H1 (cell line): ENCODE results near the gene NR2C2. TPM values are rescaled to one million over a fixed set of nuclear protein-coding genes. Genes with fewer than 3 reads are reported as not detected.

Experiments
- CTBP2 ChIP-seq: IDR thresholded peaks from 2 replicates; pipeline ENCODE4 v1.7.0; 2011; ENCODE audit warnings: borderline replicate concordance, mild to moderate bottlenecking, moderate library complexity, mixed read lengths, low read length; ENCODE audit not compliant: insufficient read depth, insufficient read length
- GTF2F1 ChIP-seq: IDR thresholded peaks from 2 replicates; pipeline ENCODE4 v1.6.1; 2012; ENCODE audit warnings: low read depth, low read length, improper control_type of control experiment, borderline replicate concordance
- POU5F1 ChIP-seq: IDR thresholded peaks from 2 replicates; pipeline ENCODE4 v1.6.1; 2011; ENCODE audit warnings: low read depth, mild to moderate bottlenecking, low read length, moderate library complexity
- RXRA ChIP-seq: IDR thresholded peaks from 2 replicates; pipeline ENCODE4 v1.6.1; 2011; ENCODE audit warnings: low read depth, mild to moderate bottlenecking, low read length, moderate library complexity; ENCODE audit not compliant: insufficient read depth
- SP1 ChIP-seq: IDR thresholded peaks from 2 replicates; pipeline ENCODE4 v1.6.1; 2011; ENCODE audit warnings: low read depth, low read length
- SRF ChIP-seq: IDR thresholded peaks from 2 replicates; pipeline ENCODE4 v1.6.1; 2011; ENCODE audit warnings: mild to moderate bottlenecking, low read depth, low read length, moderate library complexity
- TAF1 ChIP-seq: IDR thresholded peaks from 2 replicates; pipeline ENCODE4 v1.6.1; 2011; ENCODE audit warnings: mild to moderate bottlenecking, low read depth, low read length
- polyA plus RNA-seq, 7 experiments: library from polyadenylated mRNA; depleted of rRNA in 3 of 7; stranded (reverse) in 5 of 7; unstranded in 2 of 7; fragments of >200 nt in 5 of 7; fragments of 200-250 nt in 2 of 7; gene quantifications; 1 replicate in 5 of 7; 2 replicates in 1 of 7; 4 replicates in 1 of 7; pipeline versions ENCODE4 v1.2.1 to v1.2.3, GENCODE V29; 2011 to 2013; ENCODE audit warnings: missing spikeins in 2 of 7, mixed read lengths in 2 of 7
- total RNA-seq: library from RNA; stranded (reverse); fragmentation: NEBNext Ultra II Directional; extraction: Animal tissue kit (Norgen Biotek cat#: 25700); gene quantifications from 2 replicates; pipeline ENCODE4 v1.2.1, GENCODE V29; 2021
- TF ChIP-seq, protein P1 (sequence below): fragments of 300-600 bp; sonication (generic); IDR thresholded peaks from 2 replicates; pipeline ENCODE4 v1.7.1; 2012; ENCODE audit warnings: low read length, moderate library complexity, mild to moderate bottlenecking, inconsistent platforms; ENCODE audit not compliant: insufficient replicate concordance
- TF ChIP-seq, protein P2 (sequence below): IDR thresholded peaks from 2 replicates; pipeline ENCODE4 v1.6.1; 2012; ENCODE audit warnings: inconsistent platforms

Gene NR2C2
- total and polyA plus RNA-seq, 2 of the 8 experiments (the other 6 are each of a cell fraction or from before 2014, with no cell fraction given) = 16.6 to 44.4 TPM

DNA sequence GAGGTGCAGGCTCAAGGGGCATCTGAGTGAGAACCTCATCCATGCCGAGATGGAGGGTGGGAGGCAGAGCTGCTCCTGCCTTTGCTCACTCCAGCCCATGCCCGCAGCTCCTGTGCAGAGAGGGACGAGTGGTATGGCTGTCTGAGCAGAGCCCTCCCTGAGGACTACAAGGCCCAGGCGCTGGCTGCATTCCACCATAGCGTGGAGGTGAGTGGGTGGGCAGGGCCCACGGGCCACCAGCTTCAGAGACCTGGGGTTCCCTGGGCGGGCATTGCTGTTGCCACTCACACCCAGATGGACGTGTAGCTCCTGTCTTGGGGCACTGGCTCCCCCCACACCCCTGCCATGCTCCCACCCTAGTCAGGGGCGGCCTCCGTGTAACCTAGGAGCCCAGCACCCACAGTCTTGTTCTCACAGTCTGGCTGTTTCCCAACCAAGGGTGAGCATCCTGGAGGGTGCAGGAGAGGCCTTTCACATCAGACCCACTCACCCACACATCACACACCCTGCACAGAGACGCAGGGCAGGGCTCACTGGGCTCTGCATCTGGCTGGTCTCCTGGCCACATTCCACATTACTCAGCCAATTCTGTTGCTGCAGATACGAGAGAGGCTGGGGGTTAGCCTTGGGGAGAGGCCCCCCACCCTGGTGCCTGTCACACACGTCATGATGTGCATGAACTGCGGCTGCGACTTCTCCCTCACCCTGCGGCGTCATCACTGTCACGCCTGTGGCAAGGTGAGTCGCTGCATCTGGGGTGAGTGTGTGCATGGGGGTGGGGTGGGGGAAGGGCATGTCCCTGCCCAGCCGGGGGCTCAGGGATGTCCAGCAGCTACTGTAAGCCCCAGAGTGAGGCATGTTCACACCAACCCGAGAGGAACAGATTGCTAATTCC is 25.3 kb upstream of the NR2C2 start (continued):
- TF ChIP-seq, protein P1, sequence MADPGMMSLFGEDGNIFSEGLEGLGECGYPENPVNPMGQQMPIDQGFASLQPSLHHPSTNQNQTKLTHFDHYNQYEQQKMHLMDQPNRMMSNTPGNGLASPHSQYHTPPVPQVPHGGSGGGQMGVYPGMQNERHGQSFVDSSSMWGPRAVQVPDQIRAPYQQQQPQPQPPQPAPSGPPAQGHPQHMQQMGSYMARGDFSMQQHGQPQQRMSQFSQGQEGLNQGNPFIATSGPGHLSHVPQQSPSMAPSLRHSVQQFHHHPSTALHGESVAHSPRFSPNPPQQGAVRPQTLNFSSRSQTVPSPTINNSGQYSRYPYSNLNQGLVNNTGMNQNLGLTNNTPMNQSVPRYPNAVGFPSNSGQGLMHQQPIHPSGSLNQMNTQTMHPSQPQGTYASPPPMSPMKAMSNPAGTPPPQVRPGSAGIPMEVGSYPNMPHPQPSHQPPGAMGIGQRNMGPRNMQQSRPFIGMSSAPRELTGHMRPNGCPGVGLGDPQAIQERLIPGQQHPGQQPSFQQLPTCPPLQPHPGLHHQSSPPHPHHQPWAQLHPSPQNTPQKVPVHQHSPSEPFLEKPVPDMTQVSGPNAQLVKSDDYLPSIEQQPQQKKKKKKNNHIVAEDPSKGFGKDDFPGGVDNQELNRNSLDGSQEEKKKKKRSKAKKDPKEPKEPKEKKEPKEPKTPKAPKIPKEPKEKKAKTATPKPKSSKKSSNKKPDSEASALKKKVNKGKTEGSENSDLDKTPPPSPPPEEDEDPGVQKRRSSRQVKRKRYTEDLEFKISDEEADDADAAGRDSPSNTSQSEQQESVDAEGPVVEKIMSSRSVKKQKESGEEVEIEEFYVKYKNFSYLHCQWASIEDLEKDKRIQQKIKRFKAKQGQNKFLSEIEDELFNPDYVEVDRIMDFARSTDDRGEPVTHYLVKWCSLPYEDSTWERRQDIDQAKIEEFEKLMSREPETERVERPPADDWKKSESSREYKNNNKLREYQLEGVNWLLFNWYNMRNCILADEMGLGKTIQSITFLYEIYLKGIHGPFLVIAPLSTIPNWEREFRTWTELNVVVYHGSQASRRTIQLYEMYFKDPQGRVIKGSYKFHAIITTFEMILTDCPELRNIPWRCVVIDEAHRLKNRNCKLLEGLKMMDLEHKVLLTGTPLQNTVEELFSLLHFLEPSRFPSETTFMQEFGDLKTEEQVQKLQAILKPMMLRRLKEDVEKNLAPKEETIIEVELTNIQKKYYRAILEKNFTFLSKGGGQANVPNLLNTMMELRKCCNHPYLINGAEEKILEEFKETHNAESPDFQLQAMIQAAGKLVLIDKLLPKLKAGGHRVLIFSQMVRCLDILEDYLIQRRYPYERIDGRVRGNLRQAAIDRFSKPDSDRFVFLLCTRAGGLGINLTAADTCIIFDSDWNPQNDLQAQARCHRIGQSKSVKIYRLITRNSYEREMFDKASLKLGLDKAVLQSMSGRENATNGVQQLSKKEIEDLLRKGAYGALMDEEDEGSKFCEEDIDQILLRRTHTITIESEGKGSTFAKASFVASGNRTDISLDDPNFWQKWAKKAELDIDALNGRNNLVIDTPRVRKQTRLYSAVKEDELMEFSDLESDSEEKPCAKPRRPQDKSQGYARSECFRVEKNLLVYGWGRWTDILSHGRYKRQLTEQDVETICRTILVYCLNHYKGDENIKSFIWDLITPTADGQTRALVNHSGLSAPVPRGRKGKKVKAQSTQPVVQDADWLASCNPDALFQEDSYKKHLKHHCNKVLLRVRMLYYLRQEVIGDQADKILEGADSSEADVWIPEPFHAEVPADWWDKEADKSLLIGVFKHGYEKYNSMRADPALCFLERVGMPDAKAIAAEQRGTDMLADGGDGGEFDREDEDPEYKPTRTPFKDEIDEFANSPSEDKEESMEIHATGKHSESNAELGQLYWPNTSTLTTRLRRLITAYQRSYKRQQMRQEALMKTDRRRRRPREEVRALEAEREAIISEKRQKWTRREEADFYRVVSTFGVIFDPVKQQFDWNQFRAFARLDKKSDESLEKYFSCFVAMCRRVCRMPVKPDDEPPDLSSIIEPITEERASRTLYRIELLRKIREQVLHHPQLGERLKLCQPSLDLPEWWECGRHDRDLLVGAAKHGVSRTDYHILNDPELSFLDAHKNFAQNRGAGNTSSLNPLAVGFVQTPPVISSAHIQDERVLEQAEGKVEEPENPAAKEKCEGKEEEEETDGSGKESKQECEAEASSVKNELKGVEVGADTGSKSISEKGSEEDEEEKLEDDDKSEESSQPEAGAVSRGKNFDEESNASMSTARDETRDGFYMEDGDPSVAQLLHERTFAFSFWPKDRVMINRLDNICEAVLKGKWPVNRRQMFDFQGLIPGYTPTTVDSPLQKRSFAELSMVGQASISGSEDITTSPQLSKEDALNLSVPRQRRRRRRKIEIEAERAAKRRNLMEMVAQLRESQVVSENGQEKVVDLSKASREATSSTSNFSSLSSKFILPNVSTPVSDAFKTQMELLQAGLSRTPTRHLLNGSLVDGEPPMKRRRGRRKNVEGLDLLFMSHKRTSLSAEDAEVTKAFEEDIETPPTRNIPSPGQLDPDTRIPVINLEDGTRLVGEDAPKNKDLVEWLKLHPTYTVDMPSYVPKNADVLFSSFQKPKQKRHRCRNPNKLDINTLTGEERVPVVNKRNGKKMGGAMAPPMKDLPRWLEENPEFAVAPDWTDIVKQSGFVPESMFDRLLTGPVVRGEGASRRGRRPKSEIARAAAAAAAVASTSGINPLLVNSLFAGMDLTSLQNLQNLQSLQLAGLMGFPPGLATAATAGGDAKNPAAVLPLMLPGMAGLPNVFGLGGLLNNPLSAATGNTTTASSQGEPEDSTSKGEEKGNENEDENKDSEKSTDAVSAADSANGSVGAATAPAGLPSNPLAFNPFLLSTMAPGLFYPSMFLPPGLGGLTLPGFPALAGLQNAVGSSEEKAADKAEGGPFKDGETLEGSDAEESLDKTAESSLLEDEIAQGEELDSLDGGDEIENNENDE = no peak
- TF ChIP-seq SP1 (no peak), SRF (no peak), POU5F1 (no peak), GTF2F1 (no peak), TAF1 (no peak), RXRA (no peak), CTBP2 (no peak)
- TF ChIP-seq, protein P2, sequence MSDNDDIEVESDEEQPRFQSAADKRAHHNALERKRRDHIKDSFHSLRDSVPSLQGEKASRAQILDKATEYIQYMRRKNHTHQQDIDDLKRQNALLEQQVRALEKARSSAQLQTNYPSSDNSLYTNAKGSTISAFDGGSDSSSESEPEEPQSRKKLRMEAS = no peak
